GM12878 (cell line): ENCODE data around the gene EP400. TPM values are rescaled to one million over a fixed set of nuclear protein-coding genes. Genes with fewer than 3 reads are reported as not detected.

Experiments
- ATAC-seq: fragments of 200-7000 bp; cut with Tn5 transposase; 3 replicates; pipeline ENCODE4 v1.9.1; 2020; ENCODE audit warnings: mild to moderate bottlenecking, moderate library complexity
- BruUV-seq: library from RNA; stranded (reverse); fragments of 400-500 nt; replicated peaks from 2 replicates; lab custom pipeline; 2021; lab: Mats Ljungman, UMichigan
- CTCF ChIA-PET: fragments of 300-600 bp; sonication (Branson Sonifier 250); formaldehyde crosslinking; extraction: SDS; loops from one replicate; lab custom pipeline; 2021; ENCODE audit warnings: inconsistent platforms; lab: Yijun Ruan, JAX
- POLR2A ChIA-PET: fragments of 350-600 bp; formaldehyde crosslinking; extraction: SDS; loops from one replicate; lab custom pipeline; 2021; ENCODE audit warnings: inconsistent platforms; lab: Charles Lee
- RAD21 ChIA-PET: fragments of 300-600 bp; sonication (Branson Sonifier 250); formaldehyde crosslinking; loops from one replicate; lab custom pipeline; 2023; ENCODE audit warnings: antibody characterized with exemption; ENCODE audit not compliant: unreplicated experiment; lab: Charles Lee
- SMC1A ChIA-PET: fragments of 300-600 bp; sonication (Branson Sonifier 250); formaldehyde crosslinking; loops from one replicate; lab custom pipeline; 2023; ENCODE audit not compliant: unreplicated experiment, uncharacterized antibody; lab: Charles Lee
- DNase-seq: peaks from one replicate; pipeline ENCODE4 v3.0.0-alpha.2; 2011; ENCODE audit warnings: low read depth, low spot score
- FAIRE-seq: peaks from 3 replicates; lab custom pipeline; 2011; peaks lifted over from hg19 to GRCh38; lab: Jason Lieb, UNC
- H2AFZ ChIP-seq: 2 replicates; pipeline ENCODE4 v1.6.0; 2011; ENCODE audit warnings: low read depth, low read length, control low read depth; ENCODE audit not compliant: control insufficient read depth
- H3K27ac ChIP-seq: 2 replicates; pipeline ENCODE4 v1.5.1; 2011; ENCODE audit warnings: control low read depth; ENCODE audit not compliant: control insufficient read depth, insufficient read depth
- H3K27me3 ChIP-seq, 2 experiments: replicated peaks in 1 of 2; 2 replicates each; pipeline versions ENCODE4 v1.6.0 to v1.6.1; 2011; ENCODE audit warnings: low read length in 1 of 2; ENCODE audit not compliant: control insufficient read depth in 2 of 2, insufficient read depth in 2 of 2
- H3K36me3 ChIP-seq, 2 experiments: 2 replicates each; pipeline ENCODE4 v1.5.1; 2011; ENCODE audit warnings: low read length in 1 of 2; ENCODE audit not compliant: control insufficient read depth in 2 of 2, insufficient read depth in 2 of 2
- H3K4me1 ChIP-seq: 2 replicates; pipeline ENCODE4 v1.6.1; 2011; ENCODE audit warnings: mild to moderate bottlenecking, low read length, moderate library complexity, mixed read lengths; ENCODE audit not compliant: control insufficient read depth, insufficient read depth
- H3K4me2 ChIP-seq: 2 replicates; pipeline ENCODE4 v1.6.0; 2011; ENCODE audit warnings: control low read depth; ENCODE audit not compliant: control insufficient read depth, insufficient read depth
- H3K4me3 ChIP-seq: fragments of 200-600 bp; sonication (generic); 2 replicates; pipeline ENCODE4 v1.5.1; 2016
- H3K79me2 ChIP-seq: 2 replicates; pipeline ENCODE4 v1.6.0; 2011; ENCODE audit warnings: low read length; ENCODE audit not compliant: control insufficient read depth, insufficient read depth
- H3K9ac ChIP-seq: 2 replicates; pipeline ENCODE4 v1.8.0; 2011; ENCODE audit warnings: low read length, control low read depth, mixed read lengths; ENCODE audit not compliant: control insufficient read depth, insufficient read depth
- H3K9me3 ChIP-seq: replicated peaks from 3 replicates; pipeline ENCODE4 v1.5.1; 2011; ENCODE audit warnings: mild to moderate bottlenecking, low read length; ENCODE audit not compliant: control insufficient read depth, insufficient read depth
- H4K20me1 ChIP-seq: 2 replicates; pipeline ENCODE4 v1.6.0; 2011; ENCODE audit not compliant: control insufficient read depth, insufficient read depth
- CBX3 ChIP-seq: fragments of 200-600 bp; sonication (generic); IDR thresholded peaks from 2 replicates; pipeline ENCODE4 v1.6.1; 2016; ENCODE audit warnings: low read depth, borderline replicate concordance
- CBX5 ChIP-seq: sonication (generic); IDR thresholded peaks from 2 replicates; pipeline ENCODE4 v1.6.1; 2016; ENCODE audit warnings: low read depth, moderate library complexity, mild to moderate bottlenecking, inconsistent platforms
- CHD1 ChIP-seq: IDR thresholded peaks from 2 replicates; pipeline ENCODE4 v1.6.1; 2012; ENCODE audit warnings: low read depth, low read length, improper control_type of control experiment
- ESRRA ChIP-seq: IDR thresholded peaks from 2 replicates; pipeline ENCODE4 v1.6.1; 2012; ENCODE audit warnings: mild to moderate bottlenecking, low read length, improper control_type of control experiment
- GABPA ChIP-seq: IDR thresholded peaks from 2 replicates; pipeline ENCODE4 v1.6.1; 2014; ENCODE audit warnings: antibody characterized with exemption, low read depth, mild to moderate bottlenecking, inconsistent platforms
- IKZF1 ChIP-seq: fragments of 450-650 bp; conservative IDR thresholded peaks from 2 replicates; pipeline ENCODE4 v1.6.1; 2017; ENCODE audit warnings: antibody characterized with exemption, mild to moderate bottlenecking
- MXI1 ChIP-seq: fragments of 150-350 bp; IDR thresholded peaks from 2 replicates; pipeline ENCODE4 v1.6.1; 2011; ENCODE audit warnings: low read depth, mild to moderate bottlenecking, inconsistent platforms, low read length, improper control_type of control experiment
- NFYB ChIP-seq: IDR thresholded peaks from 2 replicates; pipeline ENCODE4 v1.6.1; 2011; ENCODE audit warnings: low read depth, mild to moderate bottlenecking, low read length, improper control_type of control experiment, moderate library complexity; ENCODE audit not compliant: insufficient read depth
- POLR2A ChIP-seq: IDR thresholded peaks from 2 replicates; pipeline ENCODE4 v1.6.1; 2011; ENCODE audit warnings: low read depth, mild to moderate bottlenecking, low read length
- STAT1 ChIP-seq: fragments of 450-650 bp; conservative IDR thresholded peaks from 2 replicates; pipeline ENCODE4 v1.6.1; 2014; ENCODE audit warnings: antibody characterized with exemption, mild to moderate bottlenecking
- TAF1 ChIP-seq: IDR thresholded peaks from 2 replicates; pipeline ENCODE4 v1.6.1; 2011; ENCODE audit warnings: mild to moderate bottlenecking, low read depth, low read length, borderline replicate concordance
- ZNF274 ChIP-seq: IDR thresholded peaks from one replicate; pipeline ENCODE4 v1.8.0; 2011; ENCODE audit not compliant: insufficient read length, insufficient read depth
- WGBS: methylation state at CpG from one replicate; pipeline ENCODE4 v1.1.6; 2016; ENCODE audit warnings: low lambda C conversion rate; ENCODE audit not compliant: insufficient replicate concordance, insufficient coverage; ENCODE audit errors: missing lambda C conversion rate; 5-methylcytosine and 5-hydroxymethylcytosine counted together
- in situ Hi-C: fragments of 300-500 bp; cut with MboI; formaldehyde crosslinking; loops from 9 replicates; pipeline ENCODE4 v1.14.3; 2018; ENCODE audit warnings: mixed read lengths
- intact Hi-C: fragments of 100-400 bp; cut with micrococcal nuclease; formaldehyde crosslinking; loops from one replicate; pipeline ENCODE4 v1.14.2; 2022; ENCODE audit not compliant: unreplicated experiment
- polyA plus RNA-seq, 11 experiments: library from polyadenylated mRNA; depleted of rRNA in 4 of 11; unstranded in 6 of 11; stranded (reverse) in 5 of 11; fragments of >200 nt; fragmentation: Nextera tagmentation in 4 of 11; fragmentation: Illumina TruSeq in 1 of 11; extraction: Ambion mirVana in 4 of 11; extraction: Trizol in 1 of 11; gene quantifications; 1 replicate in 1 of 11; 2 replicates in 10 of 11; pipeline versions ENCODE4 v1.2.1 to v1.2.3, GENCODE V29; 2011 to 2016; ENCODE audit warnings: inconsistent platforms in 2 of 11, missing spikeins in 2 of 11, low read depth in 1 of 11
- total RNA-seq, 4 experiments: library from RNA; depleted of rRNA in 3 of 4; stranded (reverse); fragments of >200 nt in 3 of 4; fragmentation: Illumina TruSeq in 1 of 4; extraction: Trizol in 1 of 4; gene quantifications; 2 replicates each; pipeline versions ENCODE4 v1.2.1 to v1.2.3, GENCODE V29; 2013 to 2021
- TF ChIP-seq, protein P1 (sequence below): fragments of 150-350 bp; IDR thresholded peaks from 2 replicates; pipeline ENCODE4 v1.6.1; 2016; ENCODE audit warnings: low read depth, low read length

The EP400 gene
- total and polyA plus RNA-seq, 10 of the 15 experiments (the other 5 are each of a cell fraction or from before 2014, with no cell fraction given) = 3.8 to 44.2 (median 8.4) TPM

DNA sequence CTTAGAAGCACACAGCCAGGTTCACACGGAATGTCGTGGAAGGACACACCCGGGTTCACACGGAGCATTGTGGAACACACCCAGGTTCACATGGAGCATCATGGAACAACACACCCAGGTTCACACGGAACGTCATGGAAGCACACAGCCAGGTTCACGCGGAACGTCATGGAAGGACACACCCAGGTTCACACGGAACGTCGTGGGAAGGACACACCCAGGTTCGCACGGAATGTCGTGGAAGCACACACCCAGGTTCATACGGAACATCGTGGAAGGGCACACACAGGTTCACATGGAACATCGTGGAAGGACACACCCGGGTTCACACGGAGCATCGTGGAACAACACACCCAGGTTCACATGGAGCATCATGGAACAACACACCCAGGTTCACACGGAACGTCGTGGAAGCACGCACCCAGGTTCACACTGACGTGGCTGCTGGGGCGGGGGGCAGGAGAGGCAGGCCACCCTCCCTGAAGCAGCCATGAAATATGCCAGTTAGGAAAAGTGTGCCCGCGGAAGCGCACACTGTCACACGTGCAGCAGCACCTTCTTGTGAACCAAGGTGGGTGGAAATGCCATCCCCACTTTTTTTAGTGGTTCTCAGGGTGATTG, 86.4 kb downstream of the EP400 start:
- no peak for ATAC-seq
- Histone ChIP-seq H3K36me3 (peaks cover 20 to 28% of the 10 kb centered on the region in 2 experiments; a peak in 3 of 4 replicates), H3K4me3 (no peak overlapping the region), H3K4me1 (no peaks in the 10 kb centered on the region), H2AFZ (no peak overlapping the region), H3K79me2 (no peaks in the 10 kb centered on the region), H3K9ac (no peak overlapping the region), H3K9me3 (no peaks in the 10 kb centered on the region), H3K27ac (no peak overlapping the region), H3K27me3 (no peaks in the 10 kb centered on the region), H4K20me1 (no peaks in the 10 kb centered on the region; the same call in 1 of the 2 replicates), H3K4me2 (no peak overlapping the region)
- BruUV-seq = no TSS peak
- no peak for DNase-seq
- ChIA-PET RAD21 (no interaction called here), SMC1A (no interaction called here), POLR2A (no interaction called here), CTCF (no interaction called here)
- in situ Hi-C loops = no loop called here
- FAIRE-seq = no peak
- intact Hi-C loops = no loop called here
- TF ChIP-seq ZNF274 (no peak), STAT1 (no peak), ESRRA (no peak), CBX3 (no peak), CHD1 (no peak), POLR2A (0 out of 2 replicates have a peak, but pooled peaks have one; percentile 39), IKZF1 (no peak), TAF1 (no peak)
- 98% methylated on average over 31 of the region's 31 CpGs for WGBS

DNA sequence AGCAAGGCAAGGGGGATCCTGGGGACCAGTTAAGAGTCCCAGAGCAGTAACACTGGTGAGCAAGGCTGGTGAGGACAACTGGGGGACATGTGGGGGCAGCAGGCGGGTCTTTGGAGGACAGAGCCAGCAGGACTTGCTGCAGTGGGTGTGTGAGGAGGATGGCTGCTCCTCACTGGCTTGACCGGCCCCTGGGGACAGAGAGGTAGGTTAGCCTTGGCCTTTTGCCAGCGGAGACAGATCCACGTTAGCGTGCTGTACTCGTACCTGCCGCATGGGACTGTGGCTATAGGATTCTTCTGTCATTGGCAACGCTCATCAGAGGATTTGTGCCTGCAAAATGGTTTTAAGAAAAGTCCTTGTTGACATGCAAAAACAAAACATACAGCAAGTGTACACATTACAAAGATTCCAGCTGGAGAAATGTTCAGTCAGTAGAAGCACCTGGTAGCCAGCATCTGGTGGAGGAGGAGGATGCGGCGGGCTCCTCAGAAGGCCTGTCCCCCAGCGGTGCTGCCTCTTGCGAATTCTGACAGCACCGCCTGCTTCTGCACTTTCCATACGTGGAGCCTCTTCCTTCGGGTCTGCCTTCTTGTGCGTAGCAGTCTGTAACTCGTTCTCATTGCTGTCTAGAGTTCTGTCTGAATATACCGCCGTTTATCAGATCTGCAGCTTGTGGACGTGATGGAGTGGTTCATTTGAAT, 91.3 kb downstream of the EP400 start:
- 96% methylated on average over 20 of the region's 20 CpGs for WGBS
- H3K4me1 ChIP-seq = no peaks in the 10 kb centered on the region
- peaks cover 13 to 31% of the 10 kb centered on the region in 2 experiments; a peak in 3 of 4 replicates for H3K36me3 ChIP-seq
- H2AFZ ChIP-seq = no peak overlapping the region
- BruUV-seq = no TSS peak
- H3K9me3 ChIP-seq = no peaks in the 10 kb centered on the region
- H3K27me3 ChIP-seq = no peaks in the 10 kb centered on the region
- H3K79me2 ChIP-seq = no peaks in the 10 kb centered on the region
- ChIA-PET RAD21 (no interaction called here), SMC1A (no interaction called here), CTCF (no interaction called here), POLR2A (no interaction called here)
- no peak overlapping the region for H3K4me2 ChIP-seq
- in situ Hi-C loops = no loop called here
- H3K9ac ChIP-seq = no peak overlapping the region
- H3K4me3 ChIP-seq = no peak overlapping the region
- DNase-seq = no peak
- no peak for FAIRE-seq
- intact Hi-C loops = no loop called here
- ATAC-seq = no peak
- no peak overlapping the region for H3K27ac ChIP-seq
- no peaks in the 10 kb centered on the region for H4K20me1 ChIP-seq
- no peak for TF ChIP-seq CBX5
- TF ChIP-seq NFYB = no peak
- TF ChIP-seq, protein P1, sequence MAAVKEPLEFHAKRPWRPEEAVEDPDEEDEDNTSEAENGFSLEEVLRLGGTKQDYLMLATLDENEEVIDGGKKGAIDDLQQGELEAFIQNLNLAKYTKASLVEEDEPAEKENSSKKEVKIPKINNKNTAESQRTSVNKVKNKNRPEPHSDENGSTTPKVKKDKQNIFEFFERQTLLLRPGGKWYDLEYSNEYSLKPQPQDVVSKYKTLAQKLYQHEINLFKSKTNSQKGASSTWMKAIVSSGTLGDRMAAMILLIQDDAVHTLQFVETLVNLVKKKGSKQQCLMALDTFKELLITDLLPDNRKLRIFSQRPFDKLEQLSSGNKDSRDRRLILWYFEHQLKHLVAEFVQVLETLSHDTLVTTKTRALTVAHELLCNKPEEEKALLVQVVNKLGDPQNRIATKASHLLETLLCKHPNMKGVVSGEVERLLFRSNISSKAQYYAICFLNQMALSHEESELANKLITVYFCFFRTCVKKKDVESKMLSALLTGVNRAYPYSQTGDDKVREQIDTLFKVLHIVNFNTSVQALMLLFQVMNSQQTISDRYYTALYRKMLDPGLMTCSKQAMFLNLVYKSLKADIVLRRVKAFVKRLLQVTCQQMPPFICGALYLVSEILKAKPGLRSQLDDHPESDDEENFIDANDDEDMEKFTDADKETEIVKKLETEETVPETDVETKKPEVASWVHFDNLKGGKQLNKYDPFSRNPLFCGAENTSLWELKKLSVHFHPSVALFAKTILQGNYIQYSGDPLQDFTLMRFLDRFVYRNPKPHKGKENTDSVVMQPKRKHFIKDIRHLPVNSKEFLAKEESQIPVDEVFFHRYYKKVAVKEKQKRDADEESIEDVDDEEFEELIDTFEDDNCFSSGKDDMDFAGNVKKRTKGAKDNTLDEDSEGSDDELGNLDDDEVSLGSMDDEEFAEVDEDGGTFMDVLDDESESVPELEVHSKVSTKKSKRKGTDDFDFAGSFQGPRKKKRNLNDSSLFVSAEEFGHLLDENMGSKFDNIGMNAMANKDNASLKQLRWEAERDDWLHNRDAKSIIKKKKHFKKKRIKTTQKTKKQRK = no peak
- TF ChIP-seq GABPA = no peak
- no peak for TF ChIP-seq MXI1
